GM21576 (cell line): ENCODE data around the gene ACTG2.
"Not testable (repeated sequence)": the region's sequence is repeated elsewhere in the genome, so short reads cannot be mapped to it uniquely, and the experiment has no call there.

Experiments used
- ATAC-seq: cut with Tn5 transposase; IDR thresholded peaks from one replicate; pipeline ENCODE4 v1.9.1; 2021; ENCODE audit warnings: mild to moderate bottlenecking, moderate library complexity; ENCODE audit not compliant: unreplicated experiment

ACTG2 gene

DNA sequence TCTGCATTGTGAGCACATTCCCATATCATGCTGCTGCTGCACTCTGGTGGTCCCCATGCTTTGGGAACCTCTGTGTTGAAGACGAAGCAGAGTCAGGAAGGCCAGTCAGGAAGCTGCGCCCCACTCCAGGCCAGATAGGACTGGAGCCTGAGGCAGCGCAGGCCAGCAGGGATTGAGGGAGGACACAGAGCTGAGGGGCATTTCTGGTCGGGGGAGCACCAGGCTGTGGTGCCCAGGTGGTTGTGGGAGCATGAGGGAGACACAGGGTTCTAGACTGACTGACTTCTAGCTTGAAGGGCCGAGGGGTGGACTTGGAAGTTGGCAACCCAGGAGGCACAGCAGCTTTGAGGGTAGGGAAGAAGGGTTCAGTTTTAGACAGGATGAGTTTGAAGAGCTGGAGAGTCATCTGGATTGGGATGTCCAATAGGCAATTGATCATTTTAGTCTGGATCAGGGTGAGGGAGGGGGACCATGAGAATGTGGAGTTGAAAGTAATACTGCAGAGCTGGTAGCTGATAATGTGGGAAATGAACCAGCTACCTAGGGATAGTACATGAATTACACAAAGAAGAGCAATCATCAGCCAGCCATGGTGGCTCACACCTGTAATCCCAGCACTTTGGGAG, 1.4 kb upstream of the ACTG2 start:
- no peak for ATAC-seq

- no peak for ATAC-seq
These were observed 1.1 kb downstream of the ACTG2 start for GRCh38 chr2:73893764-73894474.

- ATAC-seq = no peak
These were observed 1.7 kb downstream of the ACTG2 start for GRCh38 chr2:73894475-73894850.

GRCh38 chr2:73894877-73895276, 2.1 kb downstream of the ACTG2 start:
- ATAC-seq = no peak

- no peak for ATAC-seq
These were observed 2.7 kb downstream of the ACTG2 start for GRCh38 chr2:73895473-73895872.

- ATAC-seq = peak; percentile 58
These were observed 3.8 kb downstream of the ACTG2 start for GRCh38 chr2:73896362-73897239.

- ATAC-seq = no peak
These were observed 4.4 kb downstream of the ACTG2 start for GRCh38 chr2:73897240-73897583.

DNA sequence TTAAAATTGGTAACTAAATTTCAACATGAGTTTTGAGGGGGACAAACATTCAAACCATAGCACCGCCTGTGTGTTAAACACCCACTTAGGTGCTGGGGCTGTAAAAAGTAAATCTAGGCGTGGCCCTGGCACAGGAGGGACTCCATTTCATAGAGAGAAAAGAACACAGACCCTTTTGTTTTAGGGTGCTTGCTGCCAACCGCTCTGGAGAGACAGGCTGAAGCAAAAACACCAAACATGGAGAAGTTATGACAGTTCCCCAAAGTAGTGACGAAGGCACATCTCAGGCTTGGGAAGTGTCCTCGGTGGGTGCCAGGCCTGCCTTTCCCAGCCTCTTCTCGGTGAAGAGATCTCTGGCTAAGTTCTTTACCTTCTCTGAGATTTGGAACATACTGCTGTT, 5.1 kb downstream of the ACTG2 start:
- ATAC-seq = no peak

DNA sequence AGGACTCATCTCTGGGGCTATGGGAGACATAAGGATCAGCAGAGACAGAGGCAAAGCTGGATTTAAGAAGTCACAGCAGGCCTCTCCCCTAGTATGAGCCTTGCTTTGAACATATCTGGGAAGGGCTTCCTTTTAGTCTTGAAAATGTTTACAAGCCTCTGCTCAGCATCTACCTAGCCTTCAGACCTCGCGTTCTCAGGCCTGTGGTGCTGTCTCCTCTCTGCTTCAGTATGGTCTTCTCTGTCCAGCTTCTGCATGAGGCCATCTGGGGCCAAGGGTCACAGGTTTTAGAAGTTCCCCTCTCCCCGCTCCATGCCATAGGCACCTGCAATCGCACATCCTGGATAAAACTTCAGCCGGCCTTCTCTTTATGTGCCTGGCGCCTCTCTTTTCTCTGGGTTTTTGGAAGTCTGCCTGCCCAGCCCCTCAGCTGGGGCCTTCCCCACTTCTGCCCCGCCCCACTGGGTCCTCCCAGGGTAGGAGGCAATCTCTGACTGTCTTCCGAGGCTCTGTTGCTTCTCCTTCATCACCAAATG, 7.1 kb downstream of the ACTG2 start:
- ATAC-seq = no peak

GRCh38 chr2:73901143-73901542, 8.3 kb downstream of the ACTG2 start:
- no peak for ATAC-seq

- no peak for ATAC-seq
These were observed 9.5 kb downstream of the ACTG2 start for GRCh38 chr2:73902284-73902683.

GRCh38 chr2:73903313-73903712, 10.5 kb downstream of the ACTG2 start:
- ATAC-seq = no peak

- not testable (repeated sequence) for ATAC-seq
These were observed 11.3 kb downstream of the ACTG2 start for GRCh38 chr2:73903949-73904613.

GRCh38 chr2:73904952-73905351, 12.1 kb downstream of the ACTG2 start:
- no peak for ATAC-seq

- ATAC-seq = no peak
These were observed 14.2 kb downstream of the ACTG2 start for GRCh38 chr2:73906847-73907505.

DNA sequence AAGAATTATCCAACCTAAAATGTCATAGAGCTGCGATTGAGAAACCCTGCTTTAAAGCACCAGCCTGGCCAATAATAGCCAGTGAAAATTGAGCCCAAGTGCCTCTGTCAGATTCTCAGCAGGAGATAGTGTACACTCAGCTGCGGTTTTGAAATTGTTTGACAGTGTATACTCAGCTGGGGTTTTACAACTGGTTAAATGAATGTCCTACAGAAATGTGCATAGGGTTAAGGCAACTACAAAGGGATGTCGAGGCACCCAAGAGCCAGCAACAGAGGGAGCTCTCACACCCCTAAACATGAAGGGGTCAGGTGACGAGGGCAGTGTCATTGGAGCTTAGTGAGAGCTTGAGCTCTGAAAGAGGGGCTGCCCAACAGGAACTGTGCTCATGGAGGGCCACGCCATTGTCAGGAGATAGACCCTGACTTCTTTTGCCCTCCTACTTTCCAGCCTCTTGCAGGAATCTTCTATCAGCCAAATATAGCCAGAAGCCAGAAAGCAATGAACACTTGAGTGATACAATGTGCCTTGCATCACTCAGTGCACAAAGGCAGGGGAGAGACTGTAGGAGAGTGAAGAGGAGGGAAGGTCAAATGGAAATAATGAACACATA, 15.1 kb downstream of the ACTG2 start:
- ATAC-seq = peak; percentile 66

- ATAC-seq = no peak
These were observed 16.2 kb downstream of the ACTG2 start for GRCh38 chr2:73908689-73909652.

DNA sequence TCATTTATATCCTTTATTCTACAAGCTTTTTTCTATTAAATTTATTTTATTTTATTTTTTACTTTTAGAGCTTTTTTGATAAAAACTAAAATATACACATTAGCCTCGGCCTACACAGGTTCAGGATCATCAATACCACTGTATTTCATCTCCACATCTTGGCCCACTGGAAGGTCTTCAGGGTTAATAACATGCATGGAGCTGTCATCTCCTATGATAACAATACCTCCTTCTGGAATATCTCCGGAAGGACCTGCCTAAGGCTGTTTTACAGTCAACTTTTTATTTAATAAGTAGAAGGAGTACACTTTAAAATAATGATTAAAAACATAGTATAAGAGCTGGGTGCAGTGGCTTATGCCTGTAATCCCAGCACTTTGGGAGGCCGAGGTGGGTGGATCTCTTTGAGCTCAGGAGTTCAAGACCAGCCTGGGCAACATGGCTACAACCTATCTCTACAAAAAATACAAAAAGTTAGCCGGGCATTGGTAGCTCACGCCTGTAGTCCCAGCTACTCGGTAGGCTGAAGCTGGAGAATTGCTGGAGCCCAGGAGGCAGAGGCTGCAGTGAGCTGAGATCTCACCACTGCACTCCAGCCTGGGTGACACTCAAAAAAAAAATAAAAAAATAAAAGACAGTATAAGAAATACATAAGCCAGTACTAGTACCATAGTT, 18.2 kb downstream of the ACTG2 start:
- no peak for ATAC-seq
